Psoas muscle (tissue), 8 donors: ENCODE data around the gene ASTL. TPM values are rescaled to one million over a fixed set of nuclear protein-coding genes. Genes with fewer than 3 reads are reported as not detected.

Experiments
- ATAC-seq, 4 donors: fragments of 200-7000 bp; cut with Tn5 transposase; one replicate each; pipeline ENCODE4 v1.9.1; 2020; ENCODE audit warnings: moderate library complexity in 3 of 4, mild to moderate bottlenecking in 2 of 4
- DNase-seq, 2 donors: peaks; one replicate each; pipeline ENCODE4 v3.0.0-alpha.2; 2020
- H3K27ac ChIP-seq: fragments of 200-600 bp; one replicate; pipeline ENCODE4 v1.8.0; 2022
- H3K27me3 ChIP-seq, 3 donors: fragments of 200-600 bp in 1 of 3; one replicate each; pipeline versions ENCODE4 v1.6.1 to v1.8.0; 2013 to 2022; ENCODE audit warnings: low read length in 2 of 3, mild to moderate bottlenecking in 2 of 3, moderate library complexity in 1 of 3; ENCODE audit not compliant: insufficient read depth in 3 of 3
- H3K36me3 ChIP-seq, 2 donors: fragments of 200-600 bp in 1 of 2; one replicate each; pipeline versions ENCODE4 v1.6.1 to v1.8.0; 2013 to 2022; ENCODE audit warnings: low read depth in 1 of 2, mild to moderate bottlenecking in 1 of 2, moderate library complexity in 1 of 2; ENCODE audit not compliant: insufficient read depth in 1 of 2
- H3K4me1 ChIP-seq: fragments of 200-600 bp; one replicate; pipeline ENCODE4 v1.8.0; 2022
- H3K4me3 ChIP-seq: fragments of 200-600 bp; one replicate; pipeline ENCODE4 v1.8.0; 2022; ENCODE audit warnings: mild to moderate bottlenecking
- H3K9me3 ChIP-seq: fragments of 200-600 bp; one replicate; pipeline ENCODE4 v1.8.0; 2022
- whole genome bisulfite sequencing, 3 donors: extraction: QIAGEN DNeasy Blood & Tissue Kit; methylation state at CpG; one replicate each; pipeline versions ENCODE4 v1.1.6 to v1.1.7; 2013; 5-methylcytosine and 5-hydroxymethylcytosine counted together
- intact Hi-C, 2 donors: fragments of 100-400 bp; cut with DNase I; formaldehyde crosslinking; loops; one replicate each; pipeline versions ENCODE4 v1.11.0 to v1.14.2; 2022
- polyA plus RNA-seq, 3 donors: library from polyadenylated mRNA; stranded (reverse); fragments of 200-250 nt; gene quantifications; one replicate each; pipeline ENCODE4 v1.2.3, GENCODE V29; 2013
- total RNA-seq, 4 donors: library from RNA; stranded (reverse); fragmentation: NEBNext Ultra II Directional in 2 of 4; extraction: Animal tissue kit (Norgen Biotek cat#: 25700) in 2 of 4; gene quantifications; one replicate each; pipeline versions ENCODE4 v1.2.1 to v1.2.4, GENCODE V29; 2021 to 2023
- TF ChIP-seq, protein P1 (sequence below): fragments of 200-600 bp; IDR thresholded peaks from one replicate; pipeline ENCODE4 v1.8.0; 2022; ENCODE audit warnings: antibody characterized with exemption
- donor health status: healthy with polysubstance abuse.
- donor health status: DM: no; HTN: no; CAD: no; lungs with moderate emphysema.
- donor health status: Bipolar disorder and iron deficiency.
- donor health status: healthy.
- donor health status: DM: yes; HTN: yes; CAD: no.
- donor health status: DM: no; HTN: no; CAD: no.
- donor health status: DM: no; HTN: no; CAD: no.
- donor health status: DM: yes; HTN: yes; CAD: no.

ASTL gene
- total and polyA plus RNA-seq, 7 donors = 0.03 TPM; not detected in 6

DNA sequence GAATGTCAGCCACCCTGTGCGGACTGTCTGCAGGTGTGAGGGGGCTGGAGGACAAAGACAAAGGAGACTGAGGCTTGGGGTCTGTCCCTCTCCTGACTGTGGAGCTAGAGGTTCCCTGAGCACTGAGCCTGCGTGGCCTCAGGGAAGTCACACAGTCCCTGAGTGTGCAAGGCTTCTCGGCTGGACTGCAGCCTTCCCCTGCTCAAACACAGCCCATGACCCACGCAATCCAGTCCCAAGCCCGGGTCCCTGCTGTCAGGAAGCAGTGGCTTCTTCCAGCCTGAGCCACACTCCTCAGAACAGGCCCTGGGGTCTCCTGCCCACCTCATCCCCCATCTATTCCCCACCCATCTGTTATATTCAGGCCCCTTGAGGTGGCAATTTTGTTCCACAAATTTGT is 2.7 kb downstream of the ASTL start:
- TF ChIP-seq, protein P1, sequence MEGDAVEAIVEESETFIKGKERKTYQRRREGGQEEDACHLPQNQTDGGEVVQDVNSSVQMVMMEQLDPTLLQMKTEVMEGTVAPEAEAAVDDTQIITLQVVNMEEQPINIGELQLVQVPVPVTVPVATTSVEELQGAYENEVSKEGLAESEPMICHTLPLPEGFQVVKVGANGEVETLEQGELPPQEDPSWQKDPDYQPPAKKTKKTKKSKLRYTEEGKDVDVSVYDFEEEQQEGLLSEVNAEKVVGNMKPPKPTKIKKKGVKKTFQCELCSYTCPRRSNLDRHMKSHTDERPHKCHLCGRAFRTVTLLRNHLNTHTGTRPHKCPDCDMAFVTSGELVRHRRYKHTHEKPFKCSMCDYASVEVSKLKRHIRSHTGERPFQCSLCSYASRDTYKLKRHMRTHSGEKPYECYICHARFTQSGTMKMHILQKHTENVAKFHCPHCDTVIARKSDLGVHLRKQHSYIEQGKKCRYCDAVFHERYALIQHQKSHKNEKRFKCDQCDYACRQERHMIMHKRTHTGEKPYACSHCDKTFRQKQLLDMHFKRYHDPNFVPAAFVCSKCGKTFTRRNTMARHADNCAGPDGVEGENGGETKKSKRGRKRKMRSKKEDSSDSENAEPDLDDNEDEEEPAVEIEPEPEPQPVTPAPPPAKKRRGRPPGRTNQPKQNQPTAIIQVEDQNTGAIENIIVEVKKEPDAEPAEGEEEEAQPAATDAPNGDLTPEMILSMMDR = no peak
- Histone ChIP-seq H3K27me3 (no peaks in the 10 kb centered on the region), H3K27ac (no peak overlapping the region), H3K36me3 (no peaks in the 10 kb centered on the region), H3K4me3 (no peak overlapping the region), H3K9me3 (no peaks in the 10 kb centered on the region), H3K4me1 (no peaks in the 10 kb centered on the region)
- intact Hi-C loops = loop anchor here (5.0 kb wide), 1 partner anchor 37 kb away; no protein-coding TSS in a partner anchor
- no peak for ATAC-seq
- 67 to 76% (median 72%) methylated on average over 5 of the region's 5 CpGs for WGBS, 3 donors
- DNase-seq = no peak

DNA sequence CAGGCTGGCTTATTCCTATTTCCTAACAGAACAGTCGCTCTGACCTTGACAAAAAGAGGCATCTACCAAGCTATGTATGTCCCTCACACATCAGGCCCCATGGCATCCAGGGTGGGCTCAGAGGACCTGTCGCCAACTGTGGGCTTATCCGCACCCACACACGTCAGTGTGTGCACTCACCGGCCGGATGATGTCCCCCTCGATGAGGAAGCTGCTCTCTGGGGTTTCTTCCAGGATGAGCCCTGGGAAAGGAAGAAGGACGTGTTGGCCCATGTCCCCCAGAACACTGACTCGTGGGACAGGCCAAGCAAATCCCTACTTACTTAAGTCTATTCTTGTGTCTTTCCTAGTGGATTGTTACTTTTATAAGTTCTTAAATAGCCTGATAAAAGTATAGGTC is 3.1 kb downstream of the ASTL start:
- TF ChIP-seq, protein P1 = no peak
- Histone ChIP-seq H3K27ac (no peak overlapping the region), H3K27me3 (no peaks in the 10 kb centered on the region), H3K4me1 (no peaks in the 10 kb centered on the region), H3K4me3 (no peak overlapping the region), H3K9me3 (no peaks in the 10 kb centered on the region), H3K36me3 (no peaks in the 10 kb centered on the region)
- no peak for DNase-seq
- WGBS, 3 donors = 85 to 86% (median 85%) methylated on average over 9 of the region's 9 CpGs
- intact Hi-C loops = loop anchor here (5.0 kb wide), 1 partner anchor 37 kb away; no protein-coding TSS in a partner anchor
- ATAC-seq = no peak

DNA sequence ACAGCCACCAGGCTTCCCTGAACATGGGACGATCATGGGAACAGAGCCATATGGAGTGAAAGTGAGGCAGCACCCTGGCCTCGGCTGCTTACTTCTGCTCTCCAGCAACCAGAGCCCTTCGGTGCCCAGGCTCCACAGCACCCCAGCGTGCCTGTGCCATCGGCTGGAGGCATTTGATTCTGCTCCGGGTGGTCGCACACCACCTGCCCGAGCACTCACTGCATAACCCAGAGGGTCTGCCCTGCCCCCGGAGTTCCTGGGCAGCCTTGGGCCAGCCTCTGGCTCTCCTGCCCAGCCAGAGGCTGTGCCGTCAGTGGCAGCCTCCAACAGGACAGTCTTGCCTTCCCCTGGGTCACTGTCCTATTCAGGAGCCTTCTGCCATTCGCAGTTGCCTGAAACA is 3.9 kb downstream of the ASTL start:
- H3K9me3 ChIP-seq = no peaks in the 10 kb centered on the region
- TF ChIP-seq, protein P1 = no peak
- H3K4me3 ChIP-seq = no peak overlapping the region
- 81 to 87% (median 86%) methylated on average over 11 of the region's 11 CpGs for WGBS, 3 donors
- intact Hi-C loops = no loop called here
- H3K4me1 ChIP-seq = no peaks in the 10 kb centered on the region
- no peaks in the 10 kb centered on the region for H3K27me3 ChIP-seq
- H3K27ac ChIP-seq = no peak overlapping the region
- ATAC-seq (no peak), DNase-seq (no peak)
- no peaks in the 10 kb centered on the region for H3K36me3 ChIP-seq

DNA sequence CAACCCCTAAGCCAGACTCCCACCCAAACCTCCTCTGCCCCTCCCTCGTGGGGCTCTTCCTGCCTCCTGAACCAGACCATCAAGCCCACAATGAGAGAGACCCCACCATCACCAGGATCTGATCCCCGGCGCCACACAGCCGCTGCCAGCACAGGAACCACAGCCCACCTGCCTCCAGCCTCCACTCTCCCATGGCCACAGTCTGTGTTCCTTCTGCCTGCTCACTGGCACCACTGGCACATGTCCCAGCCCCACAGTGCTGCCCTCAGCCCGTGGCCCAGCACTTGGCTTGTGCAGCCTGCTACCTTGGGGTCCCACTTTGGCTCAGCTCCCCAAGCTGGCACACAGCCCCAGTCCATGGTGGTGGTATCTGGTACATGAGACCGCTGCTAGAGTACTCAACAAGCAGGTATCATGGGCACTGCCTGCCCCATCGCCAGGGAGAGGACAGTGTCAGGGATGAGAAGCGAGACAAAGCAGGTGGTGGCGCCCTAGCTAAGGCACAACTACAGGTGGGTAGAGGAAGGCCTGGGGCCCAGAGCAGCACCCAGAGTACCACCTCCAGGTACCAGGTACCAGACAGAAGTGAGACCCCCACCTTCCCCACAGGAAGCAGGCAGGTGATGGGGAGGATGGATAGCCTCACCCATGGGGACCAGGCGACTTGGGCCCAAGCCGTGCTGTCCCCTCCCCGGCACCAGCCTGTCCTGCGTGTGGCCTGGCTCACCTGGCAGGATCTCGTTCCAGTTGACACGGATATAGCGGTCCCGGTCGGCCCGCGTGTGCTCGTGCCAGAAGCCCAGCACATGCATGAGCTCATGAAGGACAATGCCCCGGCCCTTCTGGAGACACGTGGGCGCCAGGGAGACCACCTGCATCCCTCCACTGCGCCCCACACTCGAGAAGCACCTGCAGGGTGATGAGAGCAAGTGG is 6.2 kb downstream of the ASTL start:
- Histone ChIP-seq H3K27me3 (no peaks in the 10 kb centered on the region), H3K9me3 (no peaks in the 10 kb centered on the region), H3K4me3 (no peak overlapping the region), H3K4me1 (no peaks in the 10 kb centered on the region), H3K27ac (no peak overlapping the region), H3K36me3 (no peaks in the 10 kb centered on the region)
- intact Hi-C loops = no loop called here
- TF ChIP-seq, protein P1 = no peak
- ATAC-seq = peak in 1 of 4 donors; percentile 20
- no peak for DNase-seq
- WGBS, 3 donors = 85 to 89% (median 87%) methylated on average over 26 of the region's 26 CpGs
